Activated CD4-positive, alpha-beta T cell treated with anti-CD3 and anti-CD28 coated beads, Interleukin-2, Interleukin-6, amounts not matched to agents 100 ng/mL and 50 ng/mL, durations not matched to agents 16 hours and 8 hours (primary cell): ENCODE measurements around the gene GRAP.

Experiments used
- DNase-seq: peaks from one replicate; pipeline ENCODE4 v3.0.0-alpha.2; 2020

Gene GRAP

GRCh38 chr17:19017804-19018599 is 28.8 kb downstream of the GRAP start:
- DNase-seq = no peak

- no peak for DNase-seq
These were observed 29.4 kb downstream of the GRAP start for GRCh38 chr17:19017401-19017800.

GRCh38 chr17:19016881-19017280 is 29.9 kb downstream of the GRAP start:
- no peak for DNase-seq

- DNase-seq = no peak
These were observed 30.5 kb downstream of the GRAP start for GRCh38 chr17:19016297-19016696.

GRCh38 chr17:19015428-19015827 is 31.3 kb downstream of the GRAP start:
- no peak for DNase-seq

GRCh38 chr17:19014628-19015215 is 32.0 kb downstream of the GRAP start:
- no peak for DNase-seq

- DNase-seq = no peak
These were observed 32.7 kb downstream of the GRAP start for GRCh38 chr17:19013806-19014627.

GRCh38 chr17:19013226-19013625 is 33.5 kb downstream of the GRAP start:
- DNase-seq = no peak

GRCh38 chr17:19012171-19013080 is 34.3 kb downstream of the GRAP start:
- DNase-seq = no peak

GRCh38 chr17:19011581-19011980 is 35.2 kb downstream of the GRAP start:
- DNase-seq = no peak

GRCh38 chr17:19010729-19011505 is 35.8 kb downstream of the GRAP start:
- DNase-seq = no peak

- no peak for DNase-seq
These were observed 36.8 kb downstream of the GRAP start for GRCh38 chr17:19009970-19010369.

- no peak for DNase-seq
These were observed 40.1 kb downstream of the GRAP start for GRCh38 chr17:19006698-19007097.

- DNase-seq = no peak
These were observed 40.8 kb downstream of the GRAP start for GRCh38 chr17:19005789-19006430.

- DNase-seq = no peak
These were observed 41.5 kb downstream of the GRAP start for GRCh38 chr17:19005137-19005773.

- DNase-seq = peak; percentile 91
These were observed 42.2 kb downstream of the GRAP start, which contains the start of gene FAM83G for GRCh38 chr17:19004421-19005136. FAM83G (minus strand) TSS chr17:19004764; CDS start chr17:19004041, 723 bp downstream.

GRCh38 chr17:19003543-19004420 is 43.0 kb downstream of the GRAP start:
- DNase-seq = peak; percentile 45

- no peak for DNase-seq
These were observed 43.8 kb downstream of the GRAP start for GRCh38 chr17:19002805-19003542.
